22Rv1 (cell line): ENCODE data around the gene DNAH2.
"Not testable (repeated sequence)": the region's sequence is repeated elsewhere in the genome, so short reads cannot be mapped to it uniquely, and the experiment has no call there.

ENCODE experiments used
- H3K27ac ChIP-seq: fragments of 450-650 bp; 2 replicates; pipeline ENCODE4 v1.5.1; 2017
- CTCF ChIP-seq: fragments of 450-650 bp; IDR thresholded peaks from 2 replicates; pipeline ENCODE4 v1.5.1; 2017; ENCODE audit warnings: mild to moderate bottlenecking
- ZFX ChIP-seq: fragments of 450-650 bp; IDR thresholded peaks from 2 replicates; pipeline ENCODE4 v1.6.1; 2017; ENCODE audit warnings: antibody characterized with exemption, borderline replicate concordance

DNAH2 gene

GRCh38 chr17:7798839-7799238, 81.3 kb downstream of the DNAH2 start:
- no peak for TF ChIP-seq ZFX
- H3K27ac ChIP-seq = no peak overlapping the region

GRCh38 chr17:7803981-7804380, 86.4 kb downstream of the DNAH2 start:
- TF ChIP-seq CTCF (no peak), ZFX (no peak)
- no peak overlapping the region for H3K27ac ChIP-seq

- no peak for TF ChIP-seq ZFX
- no peak for TF ChIP-seq CTCF
- H3K27ac ChIP-seq = no peak overlapping the region
Observed at GRCh38 chr17:7806587-7806986, 89.0 kb downstream of the DNAH2 start.

- no peak for TF ChIP-seq CTCF
- no peak for TF ChIP-seq ZFX
Observed at GRCh38 chr17:7807206-7807605, 89.7 kb downstream of the DNAH2 start.

GRCh38 chr17:7809086-7809790, 91.7 kb downstream of the DNAH2 start:
- TF ChIP-seq ZFX (no peak), CTCF (no peak)
- H3K27ac ChIP-seq = no peak overlapping the region

More at GRCh38 chr17:7807206-7807605, 89.7 kb downstream of the DNAH2 start:
- no peak overlapping the region for H3K27ac ChIP-seq

- H3K27ac ChIP-seq = not testable (repeated sequence)
Observed at GRCh38 chr17:7809791-7810343, 92.3 kb downstream of the DNAH2 start.

- no peak overlapping the region for H3K27ac ChIP-seq
- no peak for TF ChIP-seq CTCF
- no peak for TF ChIP-seq ZFX
Observed at GRCh38 chr17:7811251-7811650, 93.7 kb downstream of the DNAH2 start.

- no peak for TF ChIP-seq CTCF
- TF ChIP-seq ZFX = no peak
- no peak overlapping the region for H3K27ac ChIP-seq
Observed at GRCh38 chr17:7814969-7815368, 97.4 kb downstream of the DNAH2 start.
